Adipose tissue (tissue), 3 donors: Measurements from ENCODE around the gene LYG1. TPM values are rescaled to one million over a fixed set of nuclear protein-coding genes. Genes with fewer than 3 reads are reported as not detected.
"Not testable (repeated sequence)": the region's sequence is repeated elsewhere in the genome, so short reads cannot be mapped to it uniquely, and the experiment has no call there.

ENCODE experiments used
- H3K27ac ChIP-seq: one replicate; pipeline ENCODE4 v1.5.1; 2013; ENCODE audit warnings: low read depth, low read length
- WGBS, 3 donors: extraction: QIAGEN DNeasy Blood & Tissue Kit; methylation state at CpG; one replicate each; pipeline ENCODE4 v1.1.7; 2013; 5-methylcytosine and 5-hydroxymethylcytosine counted together
- polyA plus RNA-seq, 3 donors: library from polyadenylated mRNA; stranded (reverse); fragments of 200-250 nt; gene quantifications; one replicate each; pipeline ENCODE4 v1.2.3, GENCODE V29; 2013
- donor health status: healthy with polysubstance abuse.
- donor health status: Bipolar disorder and iron deficiency.
- donor health status: healthy.

The LYG1 gene
- 1 to 10 TPM in 1 of 3 donors, under 1 TPM in 2; 0.59 to 2.9 (median 0.65) TPM for polyA plus RNA-seq

- not testable (repeated sequence) for H3K27ac ChIP-seq
- 59 to 91% (median 89%) methylated on average over 2 of the region's 2 CpGs for WGBS, 3 donors
Measured at GRCh38 chr2:99301097-99301496, at the start of gene LYG1. Gene LYG1, minus strand, starts transcription at chr2:99301197. Its CDS starts 5,527 bp downstream, at chr2:99295670.

- no peak overlapping the region for H3K27ac ChIP-seq
Measured at GRCh38 chr2:99350194-99350593, 49.2 kb upstream of the LYG1 start.

GRCh38 chr2:99348173-99348572, 47.2 kb upstream of the LYG1 start:
- no peak overlapping the region for H3K27ac ChIP-seq
- 87 to 90% (median 87%) methylated on average over 3 of the region's 3 CpGs for WGBS, 3 donors

- H3K27ac ChIP-seq: no peak overlapping the region
Measured at GRCh38 chr2:99346218-99346617, 45.2 kb upstream of the LYG1 start.

GRCh38 chr2:99345446-99345845, 44.4 kb upstream of the LYG1 start:
- 97 to 100% (median 98%) methylated on average over 7 of the region's 7 CpGs for WGBS, 3 donors
- not testable (repeated sequence) for H3K27ac ChIP-seq

GRCh38 chr2:99342536-99342935, 41.5 kb upstream of the LYG1 start:
- H3K27ac ChIP-seq: no peak overlapping the region
- WGBS, 3 donors: 96 to 99% (median 97%) methylated on average over 2 of the region's 2 CpGs

- WGBS, 3 donors: 80 to 93% (median 87%) methylated on average over 8 of the region's 8 CpGs
- no peak overlapping the region for H3K27ac ChIP-seq
Measured at GRCh38 chr2:99340669-99341236, 39.8 kb upstream of the LYG1 start.

- peak overlapping the region; percentile 74 for H3K27ac ChIP-seq
- 2 to 5% (median 4%) methylated on average over 17 of the region's 17 CpGs for WGBS, 3 donors
Measured at GRCh38 chr2:99338029-99338585, 37.1 kb upstream of the LYG1 start.

GRCh38 chr2:99337113-99338028, 36.4 kb upstream of the LYG1 start, which contains the start of gene EIF5B:
Gene EIF5B, plus strand, starts transcription at chr2:99337389. Its CDS starts 166 bp downstream, at chr2:99337555.
- peak within 1 kb of the TSS; percentile 74 for H3K27ac ChIP-seq
- 0 to 1% (median 0%) methylated on average over 72 to 87 of the region's 87 CpGs for WGBS, 3 donors

- H3K27ac ChIP-seq: peak overlapping the region; percentile 74
- WGBS, 3 donors: 1 to 2% (median 1%) methylated on average over 8 of the region's 8 CpGs
Measured at GRCh38 chr2:99336804-99337112, 35.8 kb upstream of the LYG1 start.

- 0% methylated on average over 60 of the region's 60 CpGs for WGBS, 3 donors
- peak within 1 kb of the TSS; percentile 74 for H3K27ac ChIP-seq
Measured at GRCh38 chr2:99335911-99336803, 35.2 kb upstream of the LYG1 start, which contains the start of gene TXNDC9. Gene TXNDC9, minus strand, starts transcription at chr2:99336333. Its CDS starts 3,123 bp downstream, at chr2:99333210.

GRCh38 chr2:99325384-99325783, 24.4 kb upstream of the LYG1 start:
- no peak overlapping the region for H3K27ac ChIP-seq
- WGBS, 3 donors: 92 to 97% (median 95%) methylated on average over 5 of the region's 5 CpGs

- 97 to 98% (median 97%) methylated on average over 7 of the region's 7 CpGs for WGBS, 3 donors
- not testable (repeated sequence) for H3K27ac ChIP-seq
Measured at GRCh38 chr2:99317873-99318200, 16.8 kb upstream of the LYG1 start.

GRCh38 chr2:99317161-99317872, 16.3 kb upstream of the LYG1 start:
- 97 to 98% (median 97%) methylated on average over 9 of the region's 9 CpGs for WGBS, 3 donors

GRCh38 chr2:99299580-99299979, 1.4 kb downstream of the LYG1 start:
- 94 to 96% (median 96%) methylated on average over 7 of the region's 7 CpGs for WGBS, 3 donors
- H3K27ac ChIP-seq: no peak overlapping the region

More at GRCh38 chr2:99317161-99317872, 16.3 kb upstream of the LYG1 start:
- H3K27ac ChIP-seq: no peak overlapping the region

GRCh38 chr2:99297994-99298393, 3.0 kb downstream of the LYG1 start:
- 61 to 94% (median 83%) methylated on average over 2 of the region's 2 CpGs for WGBS, 3 donors
- no peak overlapping the region for H3K27ac ChIP-seq

- H3K27ac ChIP-seq: no peak overlapping the region
- 82 to 95% (median 88%) methylated on average over 7 of the region's 7 CpGs for WGBS, 3 donors
Measured at GRCh38 chr2:99285526-99285925, 15.5 kb downstream of the LYG1 start.
